Ovary (tissue), 3 donors: ENCODE results near the gene HOXD9.

ENCODE experiments used
- EP300 ChIP-seq: sonication (generic); formaldehyde crosslinking; IDR thresholded peaks from one replicate; pipeline ENCODE4 v1.6.1; 2017; ENCODE audit warnings: antibody characterized with exemption
- TF ChIP-seq, protein P1 (sequence below), 3 donors: fragments of 450-650 bp in 2 of 3; fragments of 200-600 bp in 1 of 3; IDR thresholded peaks; one replicate each; pipeline versions ENCODE4 v1.5.1 to v1.8.0; 2016 to 2022; ENCODE audit warnings: antibody characterized with exemption in 3 of 3, mild to moderate bottlenecking in 1 of 3
- donor health status: DM: no; HTN: no; CAD: no.

DNA sequence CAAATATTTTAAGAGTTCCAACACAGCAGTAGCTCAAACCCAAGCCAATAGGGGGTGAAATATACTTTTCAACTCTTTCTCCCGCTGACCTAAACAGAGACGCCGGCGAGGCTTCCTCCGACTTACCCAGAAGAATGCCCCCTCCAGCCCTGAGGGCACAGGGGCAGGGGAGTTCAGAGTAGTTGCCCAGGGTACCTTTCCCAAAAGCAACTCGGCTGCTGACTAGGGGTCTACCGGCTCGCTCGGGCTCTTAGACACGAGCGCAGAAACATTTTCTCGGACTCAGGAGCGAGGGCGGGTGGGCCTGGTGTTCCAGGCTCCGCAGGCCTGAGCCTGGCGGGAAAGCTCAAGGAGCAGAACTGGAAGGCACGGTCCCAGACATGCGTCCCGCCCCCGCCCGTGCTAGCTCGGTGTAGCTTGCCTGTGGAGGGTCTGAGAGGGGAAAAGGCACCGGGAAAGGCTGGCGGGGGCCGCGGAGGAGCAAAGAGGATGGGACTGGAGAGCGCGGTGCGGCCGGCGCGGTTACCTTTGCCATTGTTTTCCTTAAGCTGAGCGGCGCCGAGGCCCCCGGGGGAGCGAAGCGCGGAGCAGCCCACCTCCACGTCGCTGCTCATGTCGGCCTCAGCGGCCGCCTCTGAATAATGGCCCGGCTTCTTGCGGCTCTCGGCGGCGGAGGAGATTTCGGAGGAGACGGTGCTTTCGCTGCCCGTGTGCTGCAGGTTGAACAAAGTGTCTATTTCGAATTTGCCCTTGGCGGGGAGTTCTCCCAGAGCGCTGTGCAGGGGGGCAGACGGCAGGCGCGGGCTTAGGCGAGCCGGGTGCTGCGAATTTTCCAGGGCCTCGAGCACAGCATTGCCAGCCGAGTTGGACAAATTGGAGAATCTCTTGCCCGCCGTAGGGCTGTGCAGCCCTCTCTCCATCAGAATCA is 39.4 kb upstream of the HOXD9 start:
- TF ChIP-seq, protein P1, sequence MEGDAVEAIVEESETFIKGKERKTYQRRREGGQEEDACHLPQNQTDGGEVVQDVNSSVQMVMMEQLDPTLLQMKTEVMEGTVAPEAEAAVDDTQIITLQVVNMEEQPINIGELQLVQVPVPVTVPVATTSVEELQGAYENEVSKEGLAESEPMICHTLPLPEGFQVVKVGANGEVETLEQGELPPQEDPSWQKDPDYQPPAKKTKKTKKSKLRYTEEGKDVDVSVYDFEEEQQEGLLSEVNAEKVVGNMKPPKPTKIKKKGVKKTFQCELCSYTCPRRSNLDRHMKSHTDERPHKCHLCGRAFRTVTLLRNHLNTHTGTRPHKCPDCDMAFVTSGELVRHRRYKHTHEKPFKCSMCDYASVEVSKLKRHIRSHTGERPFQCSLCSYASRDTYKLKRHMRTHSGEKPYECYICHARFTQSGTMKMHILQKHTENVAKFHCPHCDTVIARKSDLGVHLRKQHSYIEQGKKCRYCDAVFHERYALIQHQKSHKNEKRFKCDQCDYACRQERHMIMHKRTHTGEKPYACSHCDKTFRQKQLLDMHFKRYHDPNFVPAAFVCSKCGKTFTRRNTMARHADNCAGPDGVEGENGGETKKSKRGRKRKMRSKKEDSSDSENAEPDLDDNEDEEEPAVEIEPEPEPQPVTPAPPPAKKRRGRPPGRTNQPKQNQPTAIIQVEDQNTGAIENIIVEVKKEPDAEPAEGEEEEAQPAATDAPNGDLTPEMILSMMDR (IDR thresholded peaks at IDR 0.05): no peak
- no peak for TF ChIP-seq EP300
